ENCODE results near the gene TBR1.
A peak's percentile ranks its signal among the peaks of the same experiment; 100 is the strongest.

Gene TBR1

GRCh38 chr2:161415987-161416707, at the start of gene TBR1:
TBR1 (plus strand) TSS chr2:161416297; CDS start chr2:161416411, 114 bp downstream.
- TF ChIP-seq, protein P1, sequence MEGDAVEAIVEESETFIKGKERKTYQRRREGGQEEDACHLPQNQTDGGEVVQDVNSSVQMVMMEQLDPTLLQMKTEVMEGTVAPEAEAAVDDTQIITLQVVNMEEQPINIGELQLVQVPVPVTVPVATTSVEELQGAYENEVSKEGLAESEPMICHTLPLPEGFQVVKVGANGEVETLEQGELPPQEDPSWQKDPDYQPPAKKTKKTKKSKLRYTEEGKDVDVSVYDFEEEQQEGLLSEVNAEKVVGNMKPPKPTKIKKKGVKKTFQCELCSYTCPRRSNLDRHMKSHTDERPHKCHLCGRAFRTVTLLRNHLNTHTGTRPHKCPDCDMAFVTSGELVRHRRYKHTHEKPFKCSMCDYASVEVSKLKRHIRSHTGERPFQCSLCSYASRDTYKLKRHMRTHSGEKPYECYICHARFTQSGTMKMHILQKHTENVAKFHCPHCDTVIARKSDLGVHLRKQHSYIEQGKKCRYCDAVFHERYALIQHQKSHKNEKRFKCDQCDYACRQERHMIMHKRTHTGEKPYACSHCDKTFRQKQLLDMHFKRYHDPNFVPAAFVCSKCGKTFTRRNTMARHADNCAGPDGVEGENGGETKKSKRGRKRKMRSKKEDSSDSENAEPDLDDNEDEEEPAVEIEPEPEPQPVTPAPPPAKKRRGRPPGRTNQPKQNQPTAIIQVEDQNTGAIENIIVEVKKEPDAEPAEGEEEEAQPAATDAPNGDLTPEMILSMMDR (IDR thresholded peaks at IDR 0.05), result no peak
- Histone ChIP-seq H3K27me3 (peaks cover 93% of the 10 kb centered on the region), H3K36me3 (no peaks in the 10 kb centered on the region), H3K27ac (no peak within 1 kb of the TSS), H3K4me1 (ENCODE audit: control insufficient read depth in 1 of 2, insufficient read depth in 1 of 2, low read depth in 1 of 2, low read length in 1 of 2) (peaks cover 24 to 35% of the 10 kb centered on the region in 2 experiments), H3K4me3 (ENCODE audit: low read depth in 1 of 2, low read length in 1 of 2) (peak within 1 kb of the TSS in 1 of 2 experiments; percentile 30), H3K9me3 (no peaks in the 10 kb centered on the region)

- peaks cover 18% of the 10 kb centered on the region for H3K36me3 ChIP-seq
- H3K27me3 ChIP-seq, result no peaks in the 10 kb centered on the region
- H3K9me3 ChIP-seq, result no peaks in the 10 kb centered on the region
- no peaks in the 10 kb centered on the region for H3K4me1 ChIP-seq (ENCODE audit: control insufficient read depth in 1 of 2, insufficient read depth in 1 of 2, low read depth in 1 of 2, low read length in 1 of 2)
- H3K4me3 ChIP-seq (ENCODE audit: low read depth in 1 of 2, low read length in 1 of 2), result no peak overlapping the region
- no peak overlapping the region for H3K27ac ChIP-seq
- TF ChIP-seq, protein P1 (IDR thresholded peaks at IDR 0.05), result no peak
These were observed 48.4 kb upstream of the TBR1 start for GRCh38 chr2:161367675-161368074.

DNA sequence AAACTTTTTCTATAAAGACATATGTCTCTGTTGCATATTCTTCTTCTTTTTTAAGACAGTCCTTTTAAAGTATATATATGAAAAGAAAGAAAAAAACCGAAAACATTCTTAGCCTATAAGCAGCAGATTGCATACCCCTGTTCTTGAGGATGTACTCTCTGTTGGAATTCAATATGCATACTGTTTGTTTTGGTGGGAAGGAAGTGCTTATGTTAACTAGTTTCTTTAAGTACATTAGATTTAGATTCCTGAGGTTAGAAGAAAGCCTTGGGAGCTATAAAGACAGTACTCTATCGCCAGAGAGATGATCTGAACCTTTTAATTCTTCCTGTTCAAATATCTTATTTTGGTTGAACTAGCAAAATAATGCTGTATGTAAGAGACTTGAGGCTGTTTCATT, 46.8 kb upstream of the TBR1 start:
- Histone ChIP-seq H3K36me3 (peaks cover 18% of the 10 kb centered on the region), H3K4me1 (ENCODE audit: control insufficient read depth in 1 of 2, insufficient read depth in 1 of 2, low read depth in 1 of 2, low read length in 1 of 2) (no peaks in the 10 kb centered on the region), H3K27ac (no peak overlapping the region), H3K4me3 (ENCODE audit: low read depth in 1 of 2, low read length in 1 of 2) (no peak overlapping the region), H3K9me3 (no peaks in the 10 kb centered on the region), H3K27me3 (no peaks in the 10 kb centered on the region)
- TF ChIP-seq, protein P1 (IDR thresholded peaks at IDR 0.05), result no peak

- H3K9me3 ChIP-seq, result no peaks in the 10 kb centered on the region
- no peak overlapping the region for H3K4me3 ChIP-seq (ENCODE audit: low read depth in 1 of 2, low read length in 1 of 2)
- TF ChIP-seq, protein P1 (IDR thresholded peaks at IDR 0.05), result no peak
- H3K27ac ChIP-seq, result no peak overlapping the region
- peaks cover 18% of the 10 kb centered on the region for H3K36me3 ChIP-seq
- H3K27me3 ChIP-seq, result no peaks in the 10 kb centered on the region
- no peaks in the 10 kb centered on the region for H3K4me1 ChIP-seq (ENCODE audit: control insufficient read depth in 1 of 2, insufficient read depth in 1 of 2, low read depth in 1 of 2, low read length in 1 of 2)
These were observed 45.1 kb upstream of the TBR1 start for GRCh38 chr2:161370981-161371380.

GRCh38 chr2:161371869-161372268, 44.2 kb upstream of the TBR1 start:
- Histone ChIP-seq H3K9me3 (no peaks in the 10 kb centered on the region), H3K36me3 (peaks cover 18% of the 10 kb centered on the region), H3K4me3 (ENCODE audit: low read depth in 1 of 2, low read length in 1 of 2) (no peak overlapping the region), H3K27ac (no peak overlapping the region), H3K27me3 (no peaks in the 10 kb centered on the region), H3K4me1 (ENCODE audit: control insufficient read depth in 1 of 2, insufficient read depth in 1 of 2, low read depth in 1 of 2, low read length in 1 of 2) (no peaks in the 10 kb centered on the region)
- TF ChIP-seq, protein P1 (IDR thresholded peaks at IDR 0.05), result no peak
